GM19463 (cell line): ENCODE measurements around the gene VTI1A.

ENCODE experiments used
- ATAC-seq: cut with Tn5 transposase; IDR thresholded peaks from one replicate; pipeline ENCODE4 v1.9.1; 2021; ENCODE audit warnings: mild to moderate bottlenecking, moderate library complexity; ENCODE audit not compliant: unreplicated experiment

VTI1A gene

DNA sequence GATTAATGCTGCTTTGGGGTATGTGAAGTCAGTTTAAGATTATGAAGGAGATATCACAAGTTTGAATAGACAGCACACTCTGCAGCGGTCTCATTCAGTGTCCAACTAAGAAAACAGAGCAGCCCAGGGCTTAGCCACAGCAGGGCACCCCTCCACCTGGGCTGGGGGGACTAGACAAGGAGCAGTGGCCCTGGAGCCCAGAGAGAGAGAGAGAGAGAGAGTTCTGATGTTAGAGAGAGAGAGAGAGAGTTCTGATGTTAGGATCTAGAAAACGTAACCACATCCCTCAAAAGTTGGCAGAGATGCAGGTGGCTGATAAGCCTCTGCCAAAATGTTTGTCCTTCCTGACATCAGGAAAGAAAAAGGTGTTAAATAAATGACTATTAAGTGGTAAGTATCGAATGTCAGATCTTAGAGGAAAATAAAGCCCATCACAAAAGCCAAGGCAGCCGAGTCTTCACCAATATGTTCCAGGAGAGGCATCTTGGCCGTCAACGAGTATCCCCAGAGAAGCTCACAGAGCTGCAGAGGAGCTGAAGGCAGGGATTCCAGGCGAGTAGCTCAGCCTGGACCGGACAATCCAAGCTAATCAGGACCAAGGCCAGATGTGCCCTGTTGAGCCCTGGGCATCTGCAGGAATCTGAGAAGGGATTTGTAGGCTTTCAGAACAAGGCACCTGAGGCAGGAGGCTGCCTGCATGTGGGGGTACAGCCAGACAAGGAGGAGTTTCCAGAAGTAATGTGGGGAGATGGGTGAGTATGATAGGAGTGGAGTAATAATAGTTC, 352.9 kb downstream of the VTI1A start:
- ATAC-seq: no peak

DNA sequence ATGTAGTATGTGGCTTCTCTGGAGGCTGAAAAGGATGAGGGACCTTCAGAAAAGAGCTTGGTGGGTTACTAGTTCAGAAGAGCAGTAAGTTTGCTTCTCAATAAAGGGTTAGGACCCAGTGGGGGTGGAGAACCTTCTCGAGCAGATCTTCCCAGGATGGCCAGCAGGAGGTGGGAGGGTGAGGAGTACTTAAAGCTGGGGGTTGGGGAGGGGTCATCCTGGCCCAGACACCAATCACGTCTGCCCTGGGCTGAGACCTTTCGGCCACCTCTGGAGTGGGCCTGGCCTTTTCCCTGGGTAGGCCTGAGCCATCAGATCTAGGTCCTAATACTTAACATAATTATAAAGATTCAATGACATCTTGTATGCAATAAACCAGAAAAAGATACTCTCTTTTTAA, 354.0 kb downstream of the VTI1A start:
- no peak for ATAC-seq

DNA sequence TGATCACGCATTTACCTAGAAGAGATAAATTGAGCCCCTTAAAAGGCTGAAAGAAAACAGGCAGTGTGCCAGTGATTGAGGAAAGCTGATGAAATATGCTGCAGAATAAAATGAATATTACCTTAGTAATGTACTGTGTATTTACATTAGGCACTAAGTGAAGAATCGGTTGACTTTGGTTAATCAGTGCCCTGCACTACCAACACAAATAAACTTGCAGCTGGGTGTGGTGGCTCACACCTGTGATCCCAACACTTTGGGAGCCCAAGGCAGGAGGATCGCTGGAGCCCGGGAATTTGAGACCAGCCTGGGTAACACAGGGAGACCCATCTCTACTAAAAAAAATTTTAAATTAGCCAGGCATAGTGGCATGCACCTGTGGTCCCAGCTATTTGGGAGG, 354.7 kb downstream of the VTI1A start:
- ATAC-seq: no peak

DNA sequence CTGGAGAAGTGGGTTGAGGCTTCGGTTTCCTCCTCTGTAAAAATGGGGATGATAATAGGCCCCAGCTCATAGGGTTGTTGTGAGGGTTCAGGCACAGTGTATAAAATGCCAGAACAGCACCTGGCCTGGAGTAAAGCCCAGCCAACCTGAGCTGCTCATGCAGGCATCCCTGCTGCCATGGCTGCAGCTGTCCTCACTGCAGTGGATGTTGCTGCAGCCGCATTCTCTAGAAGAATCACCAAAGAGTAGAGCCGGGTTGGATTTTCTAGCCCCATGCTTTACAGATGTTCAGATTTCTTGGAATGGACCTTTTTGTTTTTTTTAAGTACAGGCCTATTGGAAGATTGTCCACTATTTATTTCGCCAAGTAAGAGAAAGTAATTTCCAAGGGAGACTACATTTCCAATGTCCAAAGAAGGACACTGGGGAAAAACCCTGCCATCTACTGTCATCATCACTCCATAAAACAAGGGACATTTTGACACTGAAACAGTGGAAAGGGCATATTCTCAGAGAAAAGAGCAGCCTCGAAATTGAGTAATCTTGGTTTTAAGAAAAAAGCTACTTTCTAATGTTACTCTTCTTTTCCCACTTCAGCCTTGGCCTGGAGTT, 355.5 kb downstream of the VTI1A start:
- no peak for ATAC-seq

DNA sequence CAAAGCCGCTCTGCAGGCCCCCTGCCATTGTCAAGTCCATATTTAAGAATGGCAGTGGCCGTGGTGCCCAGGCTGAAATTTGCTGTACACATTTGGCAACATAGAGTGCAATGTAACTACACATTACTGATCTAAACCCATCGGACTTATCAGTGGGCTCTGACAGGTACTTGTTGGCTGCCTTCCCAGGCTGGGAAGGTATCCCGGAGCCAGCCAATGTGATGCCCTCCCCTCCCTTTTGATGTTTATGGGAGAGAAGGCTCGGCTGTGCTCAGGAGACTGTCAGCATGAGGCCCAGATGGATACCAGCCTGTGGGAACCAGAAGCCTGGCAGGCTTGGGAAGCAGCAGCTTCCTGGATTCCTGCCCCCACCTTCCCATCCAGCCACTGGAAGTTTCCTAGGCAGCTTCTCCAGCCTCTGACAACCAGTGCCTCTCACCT, 357.0 kb downstream of the VTI1A start:
- no peak for ATAC-seq

DNA sequence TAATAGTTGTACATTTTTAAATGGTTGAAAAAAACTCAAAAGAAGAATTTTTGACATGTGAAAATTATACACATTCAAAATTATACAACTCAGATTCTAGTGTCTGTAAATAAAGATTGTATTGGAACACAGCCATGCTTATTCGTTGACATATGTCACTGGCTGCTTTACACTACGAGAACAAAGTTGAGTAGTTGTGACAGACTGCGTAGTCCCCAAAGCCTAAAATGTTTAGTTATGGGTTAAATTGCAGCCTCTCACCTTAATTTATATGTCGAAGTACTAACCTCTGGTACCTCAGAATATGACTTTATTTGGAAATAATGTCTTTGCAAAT, 358.2 kb downstream of the VTI1A start:
- no peak for ATAC-seq

DNA sequence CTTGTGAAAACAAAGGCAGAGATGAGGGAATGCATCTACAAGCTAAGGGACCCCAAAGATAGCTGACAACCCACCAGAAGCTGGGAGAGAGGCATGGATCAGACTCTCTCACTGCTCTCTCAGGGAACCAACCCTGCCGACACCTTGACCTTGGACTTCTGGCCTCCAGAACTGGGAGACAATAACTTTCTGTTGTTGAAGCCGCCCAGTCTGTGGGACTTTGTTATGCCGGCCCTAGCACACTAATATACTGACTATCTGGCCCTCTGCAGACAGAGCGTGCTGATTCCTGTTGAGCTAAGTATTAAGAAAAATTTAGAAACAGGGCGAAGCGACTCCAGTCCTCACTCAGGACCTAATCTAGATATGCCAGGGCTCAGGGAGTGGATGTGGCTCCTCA, 358.7 kb downstream of the VTI1A start:
- no peak for ATAC-seq

GRCh38 chr10:112807013-112807412, 360.0 kb downstream of the VTI1A start:
- ATAC-seq: no peak

DNA sequence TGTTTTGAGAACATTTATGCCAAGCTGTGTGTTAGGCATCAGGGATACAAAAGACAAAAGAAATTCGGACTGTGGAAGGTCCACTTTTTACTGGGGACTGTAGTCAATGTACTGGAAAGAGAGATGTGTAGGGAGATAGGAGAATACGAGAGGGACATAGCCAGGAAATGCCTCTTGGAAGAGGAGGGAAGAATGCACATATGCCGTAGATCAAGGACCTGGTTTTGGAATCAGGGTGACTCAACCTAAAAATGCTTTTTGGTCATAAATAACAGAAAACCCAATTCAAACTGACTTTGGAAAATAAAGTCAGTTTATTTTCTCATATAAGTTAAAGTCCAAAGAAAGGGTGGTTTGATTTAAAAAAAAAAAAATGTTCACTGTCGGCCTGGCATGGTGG, 362.7 kb downstream of the VTI1A start:
- no peak for ATAC-seq

- ATAC-seq: no peak
Observed at GRCh38 chr10:112810711-112811151, 363.7 kb downstream of the VTI1A start.

DNA sequence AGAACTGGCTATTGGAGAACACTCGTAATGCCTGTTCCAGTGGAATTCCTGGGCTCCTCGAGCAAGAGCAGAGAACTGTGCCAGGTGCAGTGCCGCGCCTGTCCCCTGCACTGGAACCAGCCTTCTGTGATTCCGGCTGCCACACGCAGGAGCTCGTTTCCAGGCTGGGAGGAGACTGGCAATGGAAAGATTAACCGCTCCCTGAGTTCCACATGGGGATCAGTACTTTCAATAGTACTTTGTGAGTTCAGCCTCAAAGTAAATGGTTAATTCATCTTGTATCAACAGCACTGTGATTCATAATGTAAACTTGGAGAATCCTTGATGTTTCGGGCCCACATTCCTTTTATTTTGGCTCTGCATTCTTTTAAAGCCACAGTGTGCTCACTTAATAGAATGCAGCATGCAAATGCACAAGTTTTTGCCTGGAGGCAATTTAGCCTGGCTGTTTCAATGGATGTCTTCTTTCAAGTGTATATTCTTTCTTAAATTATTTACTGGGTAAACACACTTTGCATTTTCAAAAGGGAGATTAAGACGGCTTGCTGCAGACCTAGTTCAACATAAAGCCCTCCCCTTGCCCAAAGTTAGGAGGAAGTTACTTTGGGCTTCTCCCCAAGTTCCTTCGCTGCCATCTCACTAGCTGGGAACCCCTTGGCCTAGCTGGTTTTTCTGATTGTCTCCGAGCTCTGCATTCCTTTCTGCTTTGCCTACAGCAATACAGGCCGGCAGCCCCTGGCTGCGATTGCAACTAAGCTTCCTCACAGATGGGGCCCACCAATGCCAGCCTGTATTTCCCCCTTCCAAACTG, 364.9 kb downstream of the VTI1A start:
- ATAC-seq: no peak

GRCh38 chr10:112812586-112812985, 365.6 kb downstream of the VTI1A start:
- no peak for ATAC-seq

DNA sequence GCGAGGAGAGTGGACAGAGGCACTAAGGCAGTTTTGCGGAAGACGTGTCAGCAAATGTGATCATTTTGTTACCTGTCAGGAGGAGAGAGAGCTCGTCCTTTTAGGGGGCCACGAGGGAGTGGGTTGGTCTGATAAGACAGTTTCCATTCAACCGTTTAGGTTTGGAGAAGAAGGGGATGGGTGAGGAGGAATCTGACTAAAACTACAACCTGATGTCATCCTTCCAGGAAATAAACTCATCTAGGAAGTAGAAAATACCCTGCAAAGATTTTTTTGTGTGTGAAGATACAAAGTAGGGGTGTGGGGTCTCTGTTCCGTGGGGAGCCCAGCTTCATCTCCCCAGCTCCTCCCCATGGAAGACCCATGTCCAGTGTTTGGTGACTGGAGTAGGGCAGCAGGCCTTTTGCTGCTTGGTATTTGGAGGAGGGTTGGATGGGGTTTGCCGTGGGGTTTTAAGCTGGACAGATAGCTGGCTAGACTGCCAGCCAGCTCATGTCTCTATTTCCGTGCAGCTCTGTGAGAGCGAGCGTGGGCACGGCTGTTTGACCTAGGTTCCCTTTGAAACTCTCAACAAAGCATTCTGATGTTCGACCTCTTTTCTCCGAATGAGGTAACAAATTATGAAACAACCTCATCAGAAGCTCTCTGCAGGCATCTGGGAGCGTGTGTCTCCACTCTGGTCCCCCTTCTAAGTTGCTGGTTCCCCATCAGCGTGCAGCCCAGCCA, 367.0 kb downstream of the VTI1A start:
- no peak for ATAC-seq

GRCh38 chr10:112815269-112816032, 368.4 kb downstream of the VTI1A start:
- ATAC-seq: no peak

DNA sequence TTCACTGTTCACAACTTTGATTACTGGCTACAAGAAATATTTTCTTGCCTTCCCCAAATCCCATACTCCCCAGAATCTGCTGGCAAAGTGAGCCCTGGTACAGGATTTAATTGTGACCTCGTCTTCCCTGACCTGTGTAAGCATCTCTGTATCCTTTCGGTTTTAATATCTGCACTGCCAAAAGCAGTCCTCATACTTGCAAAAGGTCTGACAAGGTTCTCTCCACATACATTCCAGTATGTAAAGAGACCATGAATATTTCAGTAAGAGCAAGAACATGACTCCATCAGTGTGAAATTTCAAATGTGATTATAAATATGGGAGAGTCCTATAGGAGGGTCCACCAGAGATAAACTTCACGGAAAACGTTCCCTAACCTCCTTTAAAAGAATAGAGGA, 369.0 kb downstream of the VTI1A start:
- no peak for ATAC-seq

DNA sequence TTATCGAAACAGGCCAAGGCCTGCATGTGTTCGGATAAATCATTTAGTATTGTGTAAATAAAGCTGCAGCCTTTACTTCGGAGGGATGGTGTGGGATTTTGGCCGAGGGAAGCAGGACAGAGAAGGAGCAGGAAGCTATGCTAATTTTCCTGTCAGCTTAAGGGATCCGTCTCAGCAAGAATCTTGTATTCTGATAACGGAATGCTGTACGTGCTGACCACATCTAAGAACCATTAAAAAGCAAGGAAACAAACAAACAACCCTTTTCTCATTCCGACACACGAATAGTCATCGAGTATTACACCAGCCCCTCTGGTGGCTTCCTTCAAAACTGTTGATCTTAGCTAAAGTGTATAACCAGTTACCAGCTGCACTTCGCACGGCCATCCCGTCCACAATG, 369.9 kb downstream of the VTI1A start:
- no peak for ATAC-seq

GRCh38 chr10:112817981-112818777, 371.2 kb downstream of the VTI1A start:
- no peak for ATAC-seq

- ATAC-seq: no peak
Observed at GRCh38 chr10:112819231-112819630, 372.2 kb downstream of the VTI1A start.

GRCh38 chr10:112820320-112820719, 373.3 kb downstream of the VTI1A start:
- ATAC-seq: no peak

- no peak for ATAC-seq
Observed at GRCh38 chr10:112821038-112821437, 374.0 kb downstream of the VTI1A start.
